ENCODE data around the gene SLC6A19.

SLC6A19 gene

DNA sequence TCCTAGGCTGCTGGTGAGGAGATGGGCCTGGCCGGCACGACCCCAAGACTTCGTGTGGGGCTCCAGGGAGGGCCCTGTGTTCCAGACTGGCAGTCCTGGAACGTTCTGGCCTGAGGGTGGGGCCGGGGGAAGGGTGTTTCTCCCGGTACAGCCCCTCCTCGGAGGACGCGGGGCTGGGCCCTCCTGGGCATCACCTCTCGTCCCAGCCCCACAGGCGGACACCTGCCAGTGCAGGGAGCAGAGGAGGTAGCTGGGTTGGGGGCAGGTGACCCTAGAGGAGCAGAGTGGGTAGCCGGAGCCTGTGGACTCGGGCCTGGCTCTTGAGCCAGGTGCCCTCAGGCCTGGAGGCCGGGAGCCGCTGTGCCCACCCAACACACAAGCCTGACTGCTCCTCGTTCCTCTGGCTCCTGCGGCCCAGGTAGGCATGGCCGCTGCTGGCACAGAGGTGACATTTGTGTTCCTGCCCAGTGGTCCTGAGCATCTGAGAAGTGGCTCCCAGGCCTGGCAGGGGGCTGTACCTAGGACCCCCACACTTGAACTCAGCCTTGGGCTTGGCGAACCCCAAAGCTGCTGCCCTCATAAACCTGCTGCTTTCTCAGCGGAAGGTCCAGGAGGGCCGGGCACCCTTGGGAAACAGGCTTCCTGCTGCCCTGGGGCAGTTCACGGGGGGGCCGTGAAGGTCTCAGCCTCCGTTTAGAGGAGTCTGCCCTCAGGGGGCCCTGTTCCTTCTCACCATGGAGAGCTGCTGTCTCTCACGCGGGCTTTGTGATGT, 817 bp downstream of the SLC6A19 start:
- Histone ChIP-seq H3K36me3 (ENCODE audit: insufficient read depth, low read length) (no peaks in the 10 kb centered on the region), H3K27me3 (ENCODE audit: control insufficient read depth, insufficient read depth, low read length) (peaks cover 21% of the 10 kb centered on the region), H3K4me1 (ENCODE audit: control insufficient read depth, insufficient read depth, low read length) (no peaks in the 10 kb centered on the region), H3K4me3 (ENCODE audit: low read length) (no peak overlapping the region), H3K9me3 (replicated peaks; ENCODE audit: low read length) (no peaks in the 10 kb centered on the region), H3K9ac (ENCODE audit: low read depth, low read length) (no peak overlapping the region), H3K4me2 (ENCODE audit: low read length) (no peak overlapping the region)

DNA sequence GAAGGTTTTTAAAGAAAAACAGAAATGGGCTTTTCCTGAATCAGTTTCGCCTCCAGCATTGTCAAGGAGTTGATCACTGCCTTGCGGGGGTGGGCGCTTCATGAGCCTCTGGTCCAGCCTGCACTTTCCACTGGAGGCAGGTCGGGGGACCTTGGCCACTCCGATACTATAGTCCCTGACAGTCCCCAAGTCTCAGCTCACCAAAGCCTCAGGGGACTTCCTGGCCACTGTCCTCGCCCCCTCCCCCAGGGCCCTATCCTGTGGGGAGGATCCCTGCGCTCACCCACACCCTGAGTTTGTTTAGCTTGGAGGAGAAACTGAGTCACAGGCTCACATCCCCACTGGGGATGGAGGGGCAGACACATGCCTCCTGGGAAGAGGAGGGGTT, 1.4 kb downstream of the SLC6A19 start:
- no peak overlapping the region for H3K9ac ChIP-seq (ENCODE audit: low read depth, low read length)
- H3K9me3 ChIP-seq (replicated peaks; ENCODE audit: low read length): no peaks in the 10 kb centered on the region
- peaks cover 26% of the 10 kb centered on the region for H3K27me3 ChIP-seq (ENCODE audit: control insufficient read depth, insufficient read depth, low read length)
- H3K4me3 ChIP-seq (ENCODE audit: low read length): no peak overlapping the region
- no peaks in the 10 kb centered on the region for H3K36me3 ChIP-seq (ENCODE audit: insufficient read depth, low read length)
- H3K4me1 ChIP-seq (ENCODE audit: control insufficient read depth, insufficient read depth, low read length): no peaks in the 10 kb centered on the region
- H3K4me2 ChIP-seq (ENCODE audit: low read length): no peak overlapping the region

DNA sequence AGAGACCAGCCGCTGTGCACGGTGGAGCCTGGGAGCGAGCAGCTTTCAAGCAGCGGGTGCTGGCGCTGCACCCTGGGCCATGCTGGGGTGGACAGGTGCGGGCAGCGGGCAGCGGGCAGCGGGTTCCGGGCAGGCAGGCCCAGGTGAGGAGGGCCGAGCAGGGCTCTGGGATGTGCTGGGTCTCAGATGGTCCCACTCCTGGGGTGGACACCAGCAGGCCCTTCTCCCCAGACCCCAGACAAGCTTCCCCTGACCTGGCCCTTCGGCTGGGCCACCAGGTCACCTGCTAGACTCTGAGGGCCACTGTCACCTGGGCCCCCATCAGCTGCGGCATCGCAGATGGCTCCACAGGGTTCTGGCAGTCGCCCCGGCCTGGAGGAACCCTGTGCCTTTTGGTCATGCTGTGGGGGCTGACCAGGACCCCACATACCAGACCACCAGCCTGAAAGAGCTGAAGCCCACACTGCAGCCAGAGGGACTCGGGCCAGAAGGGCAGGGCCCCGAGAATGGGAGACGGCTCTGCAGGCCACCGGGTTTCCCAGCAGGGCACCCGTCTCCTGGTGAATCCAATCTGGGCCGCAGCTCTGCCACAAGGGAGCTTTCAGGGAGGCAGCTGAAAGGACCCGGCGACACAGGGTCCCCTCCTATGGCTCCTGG, 2.0 kb downstream of the SLC6A19 start:
- Histone ChIP-seq H3K9ac (ENCODE audit: low read depth, low read length) (no peak overlapping the region), H3K36me3 (ENCODE audit: insufficient read depth, low read length) (no peaks in the 10 kb centered on the region), H3K4me2 (ENCODE audit: low read length) (no peak overlapping the region), H3K27me3 (ENCODE audit: control insufficient read depth, insufficient read depth, low read length) (peaks cover 26% of the 10 kb centered on the region), H3K4me3 (ENCODE audit: low read length) (no peak overlapping the region), H3K9me3 (replicated peaks; ENCODE audit: low read length) (no peaks in the 10 kb centered on the region), H3K4me1 (ENCODE audit: control insufficient read depth, insufficient read depth, low read length) (no peaks in the 10 kb centered on the region)

DNA sequence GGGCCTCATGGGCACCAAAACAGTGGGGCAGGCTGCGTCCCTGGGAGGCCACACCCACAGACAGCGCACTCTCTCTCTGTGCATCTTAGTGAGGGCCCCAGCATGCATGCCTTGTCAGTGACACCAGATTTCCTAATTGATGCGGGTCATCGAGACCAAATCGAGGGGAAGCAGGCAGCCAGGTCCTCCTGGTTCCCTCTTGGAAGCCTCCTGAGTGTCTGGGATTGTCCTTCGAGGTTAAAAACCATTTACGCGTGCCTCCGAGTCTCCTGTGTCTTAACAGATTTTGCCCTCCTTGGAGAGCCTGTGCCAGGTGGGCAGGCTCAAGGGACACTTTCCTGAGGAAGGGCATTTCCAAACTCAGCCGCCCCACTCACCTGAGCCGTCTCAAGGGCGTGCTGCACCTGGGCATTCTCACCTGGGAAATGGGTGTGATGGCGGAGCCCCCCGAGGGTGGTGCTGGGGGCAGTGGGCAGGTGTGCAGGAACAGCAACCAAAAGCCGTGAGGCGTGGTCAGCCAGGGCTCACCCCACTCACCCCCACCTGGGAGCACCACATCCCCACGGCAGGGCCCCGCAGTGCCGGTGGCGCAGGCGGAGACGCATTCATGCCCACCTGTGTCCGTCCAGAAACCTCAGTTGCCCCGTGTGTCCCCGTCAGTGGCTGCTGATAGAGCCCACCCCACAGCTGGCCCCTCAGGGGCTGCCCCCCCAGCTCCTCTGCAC, 2.7 kb downstream of the SLC6A19 start:
- no peaks in the 10 kb centered on the region for H3K4me1 ChIP-seq (ENCODE audit: control insufficient read depth, insufficient read depth, low read length)
- H3K36me3 ChIP-seq (ENCODE audit: insufficient read depth, low read length): no peaks in the 10 kb centered on the region
- no peak overlapping the region for H3K4me3 ChIP-seq (ENCODE audit: low read length)
- no peaks in the 10 kb centered on the region for H3K9me3 ChIP-seq (replicated peaks; ENCODE audit: low read length)
- H3K9ac ChIP-seq (ENCODE audit: low read depth, low read length): no peak overlapping the region
- H3K27me3 ChIP-seq (ENCODE audit: control insufficient read depth, insufficient read depth, low read length): peaks cover 26% of the 10 kb centered on the region
- no peak overlapping the region for H3K4me2 ChIP-seq (ENCODE audit: low read length)

DNA sequence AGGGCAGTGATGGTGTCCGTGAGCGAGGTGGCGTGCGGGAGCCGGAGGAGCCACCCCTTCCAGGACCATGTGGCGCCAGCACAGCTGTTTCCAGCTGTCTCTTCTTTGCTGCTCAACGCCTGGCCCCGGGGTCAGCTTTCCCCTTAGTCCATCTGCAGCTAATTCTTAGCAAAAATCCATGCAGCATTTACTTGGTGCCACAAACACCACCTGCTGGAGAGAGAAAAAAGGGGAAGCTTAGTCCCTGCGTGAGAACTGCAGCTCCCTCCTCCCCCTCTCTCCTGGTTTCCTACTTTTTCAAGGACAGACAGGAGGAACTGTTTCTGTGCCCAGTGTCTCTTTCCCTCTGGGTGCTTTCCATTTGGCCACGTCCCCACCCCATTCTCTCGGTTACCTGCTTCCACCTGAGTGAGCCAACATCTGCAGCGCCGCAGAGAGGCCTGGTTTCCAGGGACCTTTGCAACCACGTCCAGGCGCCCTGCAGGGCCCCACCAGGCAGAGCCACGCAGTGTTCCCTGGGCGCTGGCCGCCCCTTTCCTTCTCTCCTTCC, 3.4 kb downstream of the SLC6A19 start:
- peaks cover 26% of the 10 kb centered on the region for H3K27me3 ChIP-seq (ENCODE audit: control insufficient read depth, insufficient read depth, low read length)

DNA sequence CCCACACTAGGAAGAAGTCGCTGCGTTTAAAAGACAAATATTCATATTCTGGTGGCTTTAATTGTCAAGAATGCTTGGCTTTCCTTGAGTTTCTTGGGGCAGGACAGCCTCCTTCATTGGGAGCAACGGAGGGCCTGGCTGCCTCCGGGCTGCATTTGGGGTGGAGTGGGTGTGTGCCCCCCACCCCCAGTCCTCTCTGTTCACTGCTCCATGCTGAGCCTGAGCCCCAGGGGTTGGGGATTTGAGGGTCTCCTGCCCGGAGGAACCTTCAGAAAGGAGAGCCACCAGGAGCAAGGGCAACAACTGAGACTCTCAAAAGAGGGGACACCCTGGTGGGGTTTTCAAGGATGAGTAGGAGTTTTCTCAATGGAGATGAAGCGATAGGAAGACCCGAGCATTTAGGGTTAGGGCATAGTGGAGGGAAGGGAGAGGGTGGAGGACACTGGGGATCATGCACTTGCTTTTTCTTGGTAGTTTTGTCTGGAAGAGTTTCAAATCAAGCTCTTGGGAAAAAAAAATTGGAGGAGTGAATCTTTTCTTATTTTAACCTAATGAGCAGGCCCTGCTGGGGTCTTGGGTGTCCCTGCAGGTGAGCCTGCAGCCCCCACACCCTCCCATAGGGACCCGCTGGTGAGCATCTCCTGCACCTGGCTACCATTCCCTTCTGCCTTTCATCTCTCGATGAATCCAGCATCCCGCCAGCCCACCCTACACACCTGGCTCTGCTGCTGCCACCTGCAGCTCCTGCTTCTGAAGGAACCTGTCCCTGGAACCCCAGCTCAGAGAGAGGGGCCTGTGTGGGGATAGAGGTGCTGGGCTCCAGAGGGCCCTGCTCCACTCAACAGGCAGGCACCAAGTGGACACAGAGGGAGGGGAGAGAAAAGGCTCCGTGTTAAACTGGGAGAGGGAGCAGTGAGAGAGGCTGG, 4.1 kb downstream of the SLC6A19 start:
- Histone ChIP-seq H3K36me3 (ENCODE audit: insufficient read depth, low read length) (no peaks in the 10 kb centered on the region), H3K9me3 (replicated peaks; ENCODE audit: low read length) (no peaks in the 10 kb centered on the region), H3K4me3 (ENCODE audit: low read length) (no peak overlapping the region), H3K9ac (ENCODE audit: low read depth, low read length) (no peak overlapping the region), H3K4me2 (ENCODE audit: low read length) (no peak overlapping the region), H3K27me3 (ENCODE audit: control insufficient read depth, insufficient read depth, low read length) (peaks cover 26% of the 10 kb centered on the region), H3K4me1 (ENCODE audit: control insufficient read depth, insufficient read depth, low read length) (no peaks in the 10 kb centered on the region)

More for the DNA sequence above, 3.4 kb downstream of the SLC6A19 start:
- Histone ChIP-seq H3K9me3 (replicated peaks; ENCODE audit: low read length) (no peaks in the 10 kb centered on the region), H3K4me3 (ENCODE audit: low read length) (no peak overlapping the region), H3K4me2 (ENCODE audit: low read length) (no peak overlapping the region), H3K9ac (ENCODE audit: low read depth, low read length) (no peak overlapping the region), H3K36me3 (ENCODE audit: insufficient read depth, low read length) (no peaks in the 10 kb centered on the region), H3K4me1 (ENCODE audit: control insufficient read depth, insufficient read depth, low read length) (no peaks in the 10 kb centered on the region)

DNA sequence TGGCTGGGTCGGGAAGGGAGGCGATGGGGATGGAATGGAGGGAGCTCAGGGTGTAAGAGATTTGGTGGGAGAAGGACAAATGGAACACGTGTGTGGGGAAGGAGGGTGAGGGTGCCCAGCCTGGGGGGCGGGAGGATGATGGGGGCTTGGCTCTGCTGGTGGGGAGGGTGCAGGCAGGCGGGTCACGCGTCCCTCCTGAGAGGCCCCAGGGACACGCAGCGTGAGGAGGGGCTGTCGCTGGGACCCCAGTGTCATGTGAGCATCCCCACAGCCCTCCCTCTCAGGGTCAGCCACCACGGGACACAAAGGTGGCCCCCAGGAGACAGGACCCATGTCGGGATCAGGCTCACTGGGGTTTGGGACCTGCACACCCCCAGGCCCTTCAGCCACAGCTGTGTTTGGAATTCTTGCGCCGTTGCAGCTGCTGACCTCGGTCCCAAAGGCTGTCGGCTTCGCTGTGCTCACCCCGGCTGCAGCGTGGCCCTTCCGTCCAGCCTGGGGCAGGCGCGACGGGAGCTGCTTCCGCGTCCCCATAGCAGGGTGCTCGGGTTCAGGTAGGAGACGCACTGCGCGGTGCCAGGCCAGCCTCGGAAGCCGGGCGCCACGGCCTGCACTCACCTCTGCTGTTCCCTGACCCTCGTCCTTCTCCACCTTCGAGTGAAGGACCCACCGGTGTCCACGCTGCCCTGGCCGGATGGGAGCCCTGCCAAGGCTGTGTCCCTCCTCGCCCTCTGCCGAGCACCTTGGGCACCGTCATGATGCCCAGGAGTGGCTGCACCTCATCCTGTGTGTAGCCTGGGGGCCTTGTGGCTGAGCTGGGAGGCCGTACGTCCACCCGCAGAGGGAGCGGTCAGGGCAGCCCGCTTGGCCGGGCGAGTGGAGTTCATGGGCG, 5.4 kb downstream of the SLC6A19 start:
- Histone ChIP-seq H3K4me2 (ENCODE audit: low read length) (no peak overlapping the region), H3K27me3 (ENCODE audit: control insufficient read depth, insufficient read depth, low read length) (peaks cover 26% of the 10 kb centered on the region), H3K4me3 (ENCODE audit: low read length) (no peak overlapping the region), H3K4me1 (ENCODE audit: control insufficient read depth, insufficient read depth, low read length) (no peaks in the 10 kb centered on the region), H3K9ac (ENCODE audit: low read depth, low read length) (no peak overlapping the region), H3K9me3 (replicated peaks; ENCODE audit: low read length) (no peaks in the 10 kb centered on the region), H3K36me3 (ENCODE audit: insufficient read depth, low read length) (no peaks in the 10 kb centered on the region)

DNA sequence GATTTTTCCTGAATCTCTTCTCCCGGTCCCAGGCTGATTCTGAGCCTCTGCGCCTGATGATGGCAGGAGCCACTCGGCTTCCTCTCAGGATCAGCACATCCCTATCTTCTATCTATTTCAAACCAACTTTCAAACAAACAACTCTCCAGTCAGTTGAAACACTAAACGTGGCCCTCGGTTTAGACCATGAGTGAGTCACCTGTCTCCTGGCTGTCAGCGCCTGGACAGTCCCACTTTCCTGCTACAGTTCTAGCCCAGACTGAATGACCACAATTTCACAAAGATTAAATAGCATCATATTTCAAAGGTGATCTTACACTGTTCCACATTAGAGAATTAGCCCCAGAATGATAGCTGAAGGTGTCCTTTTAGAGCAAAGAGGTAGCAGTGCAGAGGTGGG, 6.2 kb downstream of the SLC6A19 start:
- Histone ChIP-seq H3K4me1 (ENCODE audit: control insufficient read depth, insufficient read depth, low read length) (no peaks in the 10 kb centered on the region), H3K36me3 (ENCODE audit: insufficient read depth, low read length) (no peaks in the 10 kb centered on the region), H3K4me2 (ENCODE audit: low read length) (no peak overlapping the region), H3K4me3 (ENCODE audit: low read length) (no peak overlapping the region), H3K9ac (ENCODE audit: low read depth, low read length) (no peak overlapping the region), H3K9me3 (replicated peaks; ENCODE audit: low read length) (no peaks in the 10 kb centered on the region), H3K27me3 (ENCODE audit: control insufficient read depth, insufficient read depth, low read length) (peaks cover 26% of the 10 kb centered on the region)

DNA sequence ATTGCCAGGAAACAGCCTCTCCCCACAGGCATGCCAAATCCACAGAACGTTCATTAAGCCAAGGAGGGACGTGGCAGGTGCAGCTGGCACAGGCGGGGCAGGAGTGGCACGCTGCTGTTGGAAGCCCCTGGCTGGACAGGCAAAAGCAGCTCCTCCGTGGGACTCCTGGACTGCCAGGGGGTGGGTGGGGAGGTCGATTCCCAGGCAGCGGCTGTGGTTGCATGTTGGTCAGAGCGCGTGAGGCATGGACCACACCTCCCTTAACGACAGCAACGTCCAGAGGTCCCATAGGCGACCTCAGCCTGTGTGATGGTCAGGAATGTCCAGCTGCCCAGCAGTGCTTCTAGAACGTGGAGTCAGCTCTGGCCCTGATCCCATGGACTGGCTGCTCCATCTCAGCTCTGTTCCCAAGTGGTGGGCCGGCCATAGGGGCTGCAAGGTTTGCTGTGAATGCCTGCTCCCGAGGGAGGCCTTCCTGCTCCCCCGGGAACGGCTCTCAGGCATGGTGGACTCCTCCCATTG, 6.9 kb downstream of the SLC6A19 start:
- no peaks in the 10 kb centered on the region for H3K9me3 ChIP-seq (replicated peaks; ENCODE audit: low read length)
- H3K4me1 ChIP-seq (ENCODE audit: control insufficient read depth, insufficient read depth, low read length): no peaks in the 10 kb centered on the region
- no peak overlapping the region for H3K4me2 ChIP-seq (ENCODE audit: low read length)
- H3K4me3 ChIP-seq (ENCODE audit: low read length): no peak overlapping the region
- no peaks in the 10 kb centered on the region for H3K36me3 ChIP-seq (ENCODE audit: insufficient read depth, low read length)
- no peak overlapping the region for H3K9ac ChIP-seq (ENCODE audit: low read depth, low read length)
- peaks cover 26% of the 10 kb centered on the region for H3K27me3 ChIP-seq (ENCODE audit: control insufficient read depth, insufficient read depth, low read length)

Data from skeletal muscle satellite cell (primary cell).